Panc1 (cell line): ENCODE results near the gene HCRTR1.

Experiments
- CTCF ChIP-seq: fragments of 450-650 bp; IDR thresholded peaks from 2 replicates; pipeline ENCODE4 v1.5.1; 2017; ENCODE audit warnings: mild to moderate bottlenecking
- POLR2AphosphoS5 ChIP-seq: IDR thresholded peaks from 2 replicates; pipeline ENCODE4 v1.6.1; 2012; ENCODE audit warnings: mild to moderate bottlenecking, low read depth, low read length, moderate library complexity
- TF ChIP-seq, protein P1 (sequence below), 2 experiments: IDR thresholded peaks; 2 replicates each; pipeline ENCODE4 v1.6.1; 2011 to 2012; ENCODE audit warnings: low read depth in 2 of 2, control low read depth in 1 of 2, low read length in 1 of 2, mild to moderate bottlenecking in 1 of 2, moderate library complexity in 1 of 2; ENCODE audit not compliant: insufficient read depth in 1 of 2

- TF ChIP-seq POLR2AphosphoS5 (no peak), CTCF (no peak)
- TF ChIP-seq, protein P1, sequence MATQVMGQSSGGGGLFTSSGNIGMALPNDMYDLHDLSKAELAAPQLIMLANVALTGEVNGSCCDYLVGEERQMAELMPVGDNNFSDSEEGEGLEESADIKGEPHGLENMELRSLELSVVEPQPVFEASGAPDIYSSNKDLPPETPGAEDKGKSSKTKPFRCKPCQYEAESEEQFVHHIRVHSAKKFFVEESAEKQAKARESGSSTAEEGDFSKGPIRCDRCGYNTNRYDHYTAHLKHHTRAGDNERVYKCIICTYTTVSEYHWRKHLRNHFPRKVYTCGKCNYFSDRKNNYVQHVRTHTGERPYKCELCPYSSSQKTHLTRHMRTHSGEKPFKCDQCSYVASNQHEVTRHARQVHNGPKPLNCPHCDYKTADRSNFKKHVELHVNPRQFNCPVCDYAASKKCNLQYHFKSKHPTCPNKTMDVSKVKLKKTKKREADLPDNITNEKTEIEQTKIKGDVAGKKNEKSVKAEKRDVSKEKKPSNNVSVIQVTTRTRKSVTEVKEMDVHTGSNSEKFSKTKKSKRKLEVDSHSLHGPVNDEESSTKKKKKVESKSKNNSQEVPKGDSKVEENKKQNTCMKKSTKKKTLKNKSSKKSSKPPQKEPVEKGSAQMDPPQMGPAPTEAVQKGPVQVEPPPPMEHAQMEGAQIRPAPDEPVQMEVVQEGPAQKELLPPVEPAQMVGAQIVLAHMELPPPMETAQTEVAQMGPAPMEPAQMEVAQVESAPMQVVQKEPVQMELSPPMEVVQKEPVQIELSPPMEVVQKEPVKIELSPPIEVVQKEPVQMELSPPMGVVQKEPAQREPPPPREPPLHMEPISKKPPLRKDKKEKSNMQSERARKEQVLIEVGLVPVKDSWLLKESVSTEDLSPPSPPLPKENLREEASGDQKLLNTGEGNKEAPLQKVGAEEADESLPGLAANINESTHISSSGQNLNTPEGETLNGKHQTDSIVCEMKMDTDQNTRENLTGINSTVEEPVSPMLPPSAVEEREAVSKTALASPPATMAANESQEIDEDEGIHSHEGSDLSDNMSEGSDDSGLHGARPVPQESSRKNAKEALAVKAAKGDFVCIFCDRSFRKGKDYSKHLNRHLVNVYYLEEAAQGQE (IDR thresholded peaks at IDR 0.05; ENCODE audit: insufficient read depth in 1 of 2, low read depth in 2 of 2, low read length in 1 of 2) = no peak
Observed at GRCh38 chr1:31675161-31675560, 57.7 kb downstream of the HCRTR1 start.
